SU-DHL-6 (cell line): ENCODE measurements around the gene MAP2K3.
"Not testable (repeated sequence)": the region's sequence is repeated elsewhere in the genome, so short reads cannot be mapped to it uniquely, and the experiment has no call there.

ENCODE experiments used
- EZH2phosphoT487 ChIP-seq: fragments of 200-600 bp; sonication (generic), shearing (Covaris generic); conservative IDR thresholded peaks from 2 replicates; pipeline ENCODE4 v1.6.1; 2018; ENCODE audit warnings: mild to moderate bottlenecking, antibody characterized with exemption, low read length, moderate library complexity, mixed read lengths
- TF ChIP-seq, protein P1 (sequence below): fragments of 200-600 bp; sonication (generic); IDR thresholded peaks from one replicate; pipeline ENCODE4 v1.5.1; 2017; ENCODE audit warnings: antibody characterized with exemption, mild to moderate bottlenecking, low read length, moderate library complexity; ENCODE audit not compliant: insufficient read depth, poor library complexity, severe bottlenecking

DNA sequence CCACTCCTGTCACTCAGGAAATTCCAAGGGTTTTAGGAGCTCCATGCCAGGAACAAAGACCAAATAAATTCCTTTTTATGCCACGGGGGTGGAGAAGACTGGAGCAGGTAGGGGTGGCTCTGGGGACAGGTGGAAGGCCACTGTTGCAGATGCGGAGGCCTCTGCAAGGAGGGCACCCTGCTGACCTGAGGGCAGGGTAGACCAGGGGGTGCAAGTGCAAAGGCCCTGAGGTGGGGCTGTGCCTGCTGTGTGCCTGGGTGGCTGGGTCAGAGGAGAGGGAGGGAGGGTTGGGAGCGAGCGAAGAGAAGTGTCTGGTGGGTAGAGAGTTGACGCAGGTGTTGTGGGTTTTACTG, 22.7 kb downstream of the MAP2K3 start:
- TF ChIP-seq, protein P1, sequence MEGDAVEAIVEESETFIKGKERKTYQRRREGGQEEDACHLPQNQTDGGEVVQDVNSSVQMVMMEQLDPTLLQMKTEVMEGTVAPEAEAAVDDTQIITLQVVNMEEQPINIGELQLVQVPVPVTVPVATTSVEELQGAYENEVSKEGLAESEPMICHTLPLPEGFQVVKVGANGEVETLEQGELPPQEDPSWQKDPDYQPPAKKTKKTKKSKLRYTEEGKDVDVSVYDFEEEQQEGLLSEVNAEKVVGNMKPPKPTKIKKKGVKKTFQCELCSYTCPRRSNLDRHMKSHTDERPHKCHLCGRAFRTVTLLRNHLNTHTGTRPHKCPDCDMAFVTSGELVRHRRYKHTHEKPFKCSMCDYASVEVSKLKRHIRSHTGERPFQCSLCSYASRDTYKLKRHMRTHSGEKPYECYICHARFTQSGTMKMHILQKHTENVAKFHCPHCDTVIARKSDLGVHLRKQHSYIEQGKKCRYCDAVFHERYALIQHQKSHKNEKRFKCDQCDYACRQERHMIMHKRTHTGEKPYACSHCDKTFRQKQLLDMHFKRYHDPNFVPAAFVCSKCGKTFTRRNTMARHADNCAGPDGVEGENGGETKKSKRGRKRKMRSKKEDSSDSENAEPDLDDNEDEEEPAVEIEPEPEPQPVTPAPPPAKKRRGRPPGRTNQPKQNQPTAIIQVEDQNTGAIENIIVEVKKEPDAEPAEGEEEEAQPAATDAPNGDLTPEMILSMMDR: not testable (repeated sequence)
- TF ChIP-seq EZH2phosphoT487: not testable (repeated sequence)
